Left lobe of liver (tissue), 2 donors: ENCODE data around the gene HDAC7. TPM values are rescaled to one million over a fixed set of nuclear protein-coding genes. Genes with fewer than 3 reads are reported as not detected.
"Not testable (repeated sequence)": the region's sequence is repeated elsewhere in the genome, so short reads cannot be mapped to it uniquely, and the experiment has no call there.

Experiments used
- ATAC-seq: fragments of 200-7000 bp; cut with Tn5 transposase; one replicate; pipeline ENCODE4 v1.9.1; 2020; ENCODE audit warnings: mild to moderate bottlenecking, moderate library complexity
- DNase-seq: peaks from one replicate; pipeline ENCODE4 v3.0.0-alpha.2; 2020; ENCODE audit warnings: low spot score
- total RNA-seq: library from RNA; stranded (reverse); gene quantifications from one replicate; pipeline ENCODE4 v1.2.1, GENCODE V29; 2021
- donor health status: DM: no; HTN: no; CAD: no; lungs with moderate emphysema.
- donor health status: DM: no; HTN: yes; CAD: no.

HDAC7 gene
- total RNA-seq, 1 donor from 2014 or later: 8.1 TPM

DNA sequence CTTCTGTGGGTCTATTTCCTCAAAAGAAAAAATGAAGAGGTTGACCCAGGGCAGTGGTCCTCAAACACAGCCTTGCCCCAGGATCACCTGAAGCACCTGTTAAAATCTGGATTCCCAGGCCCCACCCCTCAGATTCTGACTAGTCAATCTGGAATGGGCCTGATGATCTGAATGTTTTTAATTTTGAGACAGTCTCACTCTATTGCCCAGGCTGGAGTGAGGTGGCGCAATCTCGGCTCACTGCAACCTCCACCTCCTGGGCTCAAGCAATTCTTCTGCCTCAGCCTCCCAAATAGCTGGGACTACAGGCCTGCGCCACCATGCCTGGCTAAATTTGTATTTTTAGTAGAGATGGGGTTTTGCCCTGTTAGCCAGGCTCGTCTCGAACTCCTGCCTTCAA lies 4.3 kb downstream of the HDAC7 start:
- ATAC-seq, DNase-seq: not testable (repeated sequence)

- DNase-seq (no peak), ATAC-seq (no peak)
These were observed 5.0 kb downstream of the HDAC7 start for GRCh38 chr12:47814539-47815170.

GRCh38 chr12:47813511-47814196 lies 6.0 kb downstream of the HDAC7 start:
- ATAC-seq: peak; percentile 23
- DNase-seq: no peak

- DNase-seq (peak; percentile 61), ATAC-seq (peak; percentile 65)
These were observed 6.7 kb downstream of the HDAC7 start for GRCh38 chr12:47812797-47813510.

DNA sequence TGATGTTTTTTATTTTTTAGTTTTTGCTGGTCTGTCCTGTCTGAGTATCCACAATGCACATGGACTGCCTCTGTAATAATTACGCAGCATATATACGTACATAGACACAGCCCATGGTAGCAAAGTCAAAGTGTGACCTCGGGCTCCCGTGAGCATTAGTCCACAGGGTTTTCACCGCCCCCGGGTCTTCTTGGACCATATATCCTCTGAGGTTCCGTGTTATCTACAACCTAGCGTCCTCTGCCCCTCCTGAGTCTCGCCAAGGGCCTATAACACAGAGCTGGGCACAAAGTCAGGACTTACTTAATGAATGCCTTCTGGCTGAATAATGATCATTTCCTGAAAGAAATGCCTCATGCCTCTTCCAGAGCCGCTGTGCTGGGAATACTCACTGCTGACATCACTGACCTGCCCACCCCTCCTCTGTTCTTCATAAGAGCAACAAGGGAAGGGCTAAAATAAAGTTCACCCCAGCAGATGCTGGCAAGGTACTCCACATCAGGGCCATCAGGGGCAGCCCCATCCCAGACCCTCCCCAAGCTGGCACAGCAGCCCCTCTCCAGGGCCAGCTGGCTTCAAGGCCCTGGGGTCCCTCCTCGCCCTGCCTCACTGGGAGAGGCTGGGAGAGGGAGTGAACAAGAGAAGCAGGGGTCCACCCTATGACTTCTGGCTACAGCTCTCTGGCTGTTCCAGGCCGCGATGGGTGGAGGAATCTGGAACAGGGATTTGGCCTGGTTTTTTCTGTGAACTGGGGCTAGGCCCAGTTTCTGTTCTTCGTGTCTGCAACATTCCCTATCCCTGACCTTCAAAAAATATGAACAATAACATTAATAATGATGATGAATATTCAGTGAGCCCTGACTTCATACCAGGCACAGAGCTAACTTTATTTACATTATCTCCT lies 7.9 kb downstream of the HDAC7 start:
- ATAC-seq: no peak
- no peak for DNase-seq

GRCh38 chr12:47811072-47811396 lies 8.7 kb downstream of the HDAC7 start:
- DNase-seq (no peak), ATAC-seq (no peak)

DNA sequence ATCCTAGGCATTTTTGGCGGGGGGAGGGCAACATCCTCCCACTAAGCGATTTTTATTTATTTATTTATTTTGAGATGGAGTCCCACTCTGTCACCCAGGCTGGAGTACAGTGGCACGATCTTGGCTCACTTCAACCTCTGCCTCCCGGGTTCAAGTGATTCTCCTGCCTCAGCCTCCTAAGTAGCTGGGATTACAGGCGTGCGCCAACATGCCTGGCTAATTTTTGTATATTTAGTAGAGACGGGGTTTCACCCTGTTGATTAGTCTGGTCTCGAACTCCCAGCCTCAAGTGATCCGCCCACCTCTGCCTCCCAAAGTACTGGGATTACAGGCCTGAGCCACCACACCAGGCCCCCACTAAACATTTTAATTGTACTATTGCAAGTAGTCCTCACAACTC lies 10.2 kb downstream of the HDAC7 start:
- not testable (repeated sequence) for ATAC-seq, DNase-seq

GRCh38 chr12:47808574-47809365 lies 10.9 kb downstream of the HDAC7 start:
- DNase-seq: no peak
- ATAC-seq: peak; percentile 22

GRCh38 chr12:47808050-47808449 lies 11.7 kb downstream of the HDAC7 start:
- ATAC-seq (no peak), DNase-seq (no peak)

GRCh38 chr12:47807338-47807737 lies 12.4 kb downstream of the HDAC7 start:
- DNase-seq (no peak), ATAC-seq (no peak)

GRCh38 chr12:47805417-47805816 lies 14.3 kb downstream of the HDAC7 start:
- no peak for DNase-seq
- ATAC-seq: no peak

- ATAC-seq: no peak
These were observed 15.5 kb downstream of the HDAC7 start for GRCh38 chr12:47804171-47804570.

DNA sequence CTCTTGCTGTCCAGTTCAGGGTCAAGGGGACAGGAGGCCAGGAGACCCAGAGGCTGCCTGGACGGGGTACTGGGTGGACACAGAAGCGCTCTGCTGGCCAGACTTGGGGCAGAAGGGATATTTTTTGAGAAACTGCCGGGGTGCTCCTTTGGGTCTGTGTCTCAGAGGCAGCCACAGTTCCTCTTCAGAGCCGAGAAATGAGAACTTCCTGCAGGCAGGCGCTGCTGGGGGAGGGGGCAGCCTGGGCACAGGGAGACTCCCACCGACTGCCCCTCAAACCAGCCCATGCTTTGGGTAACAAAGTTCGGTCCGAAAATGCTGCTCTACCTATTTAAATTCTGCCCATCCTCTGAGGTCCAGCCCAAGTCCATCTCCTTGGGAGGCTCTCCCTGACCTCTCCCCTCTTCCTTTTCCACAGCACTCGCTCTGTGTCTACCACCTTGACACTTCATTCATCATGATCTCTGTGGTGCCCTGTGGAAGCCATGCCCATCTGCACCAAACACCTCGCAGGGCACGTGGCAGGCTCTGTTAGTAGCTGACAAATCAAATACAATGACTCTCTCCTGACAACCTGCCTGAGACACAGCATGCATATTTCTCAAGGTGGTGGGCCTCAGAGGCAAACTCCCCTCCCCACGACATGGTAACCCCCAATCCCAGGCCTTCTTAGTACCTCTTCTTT lies 16.4 kb downstream of the HDAC7 start:
- DNase-seq: no peak
- peak; percentile 13 for ATAC-seq

More at GRCh38 chr12:47804171-47804570, 15.5 kb downstream of the HDAC7 start:
- DNase-seq: no peak

DNA sequence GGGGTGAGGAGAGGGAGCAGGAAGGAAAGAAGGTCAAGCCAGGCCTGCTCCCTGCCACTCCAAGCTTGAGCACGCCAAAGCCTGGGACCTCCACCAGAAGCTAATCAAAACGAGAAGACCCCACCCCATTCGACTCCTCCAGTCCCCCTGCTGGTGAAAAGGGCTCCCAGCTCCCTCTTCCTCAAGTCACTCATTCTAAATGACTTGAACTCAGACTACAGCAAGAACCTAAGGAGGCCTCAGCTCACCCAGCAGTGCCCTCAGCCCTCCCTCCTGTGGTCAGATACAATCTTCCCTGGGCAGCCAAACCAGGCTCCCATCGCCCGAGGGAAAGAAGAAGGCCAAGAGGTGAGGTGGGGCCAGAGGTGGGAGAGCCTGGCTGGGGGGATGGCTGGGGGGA lies 17.4 kb downstream of the HDAC7 start:
- ATAC-seq (no peak), DNase-seq (no peak)

GRCh38 chr12:47801904-47802246 lies 17.8 kb downstream of the HDAC7 start:
- DNase-seq (no peak), ATAC-seq (no peak)

DNA sequence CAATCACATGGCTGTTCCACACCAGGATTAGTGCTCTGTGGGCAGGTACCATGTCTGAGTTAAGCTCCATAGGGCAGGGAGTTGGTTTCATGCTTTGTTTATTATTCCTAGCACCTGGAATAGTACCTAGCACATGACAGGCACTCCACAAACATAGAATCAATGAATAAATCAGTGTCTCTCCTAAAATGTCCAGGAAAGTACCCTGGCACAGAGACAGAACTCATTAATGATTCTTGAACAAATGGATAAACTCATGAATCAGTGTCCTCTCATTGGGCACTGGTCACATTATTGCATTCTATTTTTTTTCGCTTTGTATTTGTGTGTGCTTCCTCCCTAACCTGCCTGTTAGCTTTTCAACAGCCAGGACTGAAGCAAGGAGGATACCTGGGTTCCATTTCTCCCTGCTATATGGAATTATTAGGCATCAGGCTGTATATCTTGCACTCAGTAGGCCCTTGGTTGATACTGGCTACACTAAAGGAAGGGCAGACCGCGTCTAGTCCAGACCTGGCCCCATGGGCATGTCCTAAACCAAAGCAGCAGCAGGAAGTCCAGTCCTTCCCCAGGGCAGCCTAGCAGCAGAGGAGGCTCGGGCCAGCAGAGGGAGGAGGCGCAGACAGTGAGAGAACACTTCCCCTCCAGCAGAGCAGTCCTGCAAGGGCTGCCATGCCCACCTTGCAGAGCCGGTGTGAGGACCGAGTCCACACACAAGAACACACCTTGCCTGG lies 18.4 kb downstream of the HDAC7 start:
- DNase-seq: no peak
- ATAC-seq: peak; percentile 47

GRCh38 chr12:47800582-47800981 lies 19.1 kb downstream of the HDAC7 start:
- no peak for DNase-seq
- no peak for ATAC-seq

DNA sequence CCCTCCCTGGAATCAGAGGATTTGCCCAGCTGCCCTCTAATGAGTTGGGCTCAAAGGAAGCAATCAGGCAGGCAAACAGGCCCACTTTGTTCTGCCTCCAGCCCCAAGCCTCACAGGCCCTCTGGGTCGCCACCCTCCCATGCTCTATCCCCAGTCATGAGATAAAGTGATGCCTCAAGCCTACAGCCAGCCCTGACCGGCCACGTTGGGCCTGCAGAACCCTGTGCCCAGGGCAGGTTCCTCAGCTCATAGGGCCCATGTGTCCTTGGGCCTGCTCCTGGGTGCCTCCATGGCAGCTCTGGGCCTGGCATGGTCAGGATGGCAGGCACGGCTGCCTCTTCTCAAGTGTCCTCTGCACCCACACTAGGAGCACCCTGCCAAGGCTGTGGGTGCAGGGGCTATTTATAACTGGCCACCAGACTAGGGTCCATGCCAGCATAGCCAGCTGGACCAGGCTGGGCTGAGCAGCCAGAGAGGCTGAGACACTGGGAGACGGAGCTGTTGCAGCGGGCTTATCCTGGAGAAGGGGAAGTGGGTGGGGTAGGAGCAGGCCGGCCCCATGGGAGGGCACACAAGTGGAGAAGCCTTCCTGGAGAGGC lies 20.2 kb downstream of the HDAC7 start:
- DNase-seq (no peak), ATAC-seq (peak; percentile 20)
